WTC11 (cell line): ENCODE measurements around the gene PSD4.

Experiments used
- CREB1 ChIP-seq: sonication (generic); formaldehyde crosslinking; IDR thresholded peaks from 2 replicates; pipeline ENCODE4 v1.8.0; 2023; ENCODE audit warnings: mild to moderate bottlenecking, missing genetic modification reagents
- TEAD4 ChIP-seq: sonication (generic); formaldehyde crosslinking; IDR thresholded peaks from 2 replicates; pipeline ENCODE4 v1.8.0; 2022; ENCODE audit warnings: mild to moderate bottlenecking, missing genetic modification reagents
- USF1 ChIP-seq: sonication (generic); formaldehyde crosslinking; IDR thresholded peaks from 2 replicates; pipeline ENCODE4 v1.8.0; 2022; ENCODE audit warnings: mild to moderate bottlenecking, missing genetic modification reagents
- TF ChIP-seq, protein P1 (sequence below): fragments of 200-600 bp; IDR thresholded peaks from 2 replicates; pipeline ENCODE4 v1.8.0; 2022; ENCODE audit warnings: antibody characterized with exemption

- TF ChIP-seq, protein P1, sequence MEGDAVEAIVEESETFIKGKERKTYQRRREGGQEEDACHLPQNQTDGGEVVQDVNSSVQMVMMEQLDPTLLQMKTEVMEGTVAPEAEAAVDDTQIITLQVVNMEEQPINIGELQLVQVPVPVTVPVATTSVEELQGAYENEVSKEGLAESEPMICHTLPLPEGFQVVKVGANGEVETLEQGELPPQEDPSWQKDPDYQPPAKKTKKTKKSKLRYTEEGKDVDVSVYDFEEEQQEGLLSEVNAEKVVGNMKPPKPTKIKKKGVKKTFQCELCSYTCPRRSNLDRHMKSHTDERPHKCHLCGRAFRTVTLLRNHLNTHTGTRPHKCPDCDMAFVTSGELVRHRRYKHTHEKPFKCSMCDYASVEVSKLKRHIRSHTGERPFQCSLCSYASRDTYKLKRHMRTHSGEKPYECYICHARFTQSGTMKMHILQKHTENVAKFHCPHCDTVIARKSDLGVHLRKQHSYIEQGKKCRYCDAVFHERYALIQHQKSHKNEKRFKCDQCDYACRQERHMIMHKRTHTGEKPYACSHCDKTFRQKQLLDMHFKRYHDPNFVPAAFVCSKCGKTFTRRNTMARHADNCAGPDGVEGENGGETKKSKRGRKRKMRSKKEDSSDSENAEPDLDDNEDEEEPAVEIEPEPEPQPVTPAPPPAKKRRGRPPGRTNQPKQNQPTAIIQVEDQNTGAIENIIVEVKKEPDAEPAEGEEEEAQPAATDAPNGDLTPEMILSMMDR = no peak
- TF ChIP-seq TEAD4 (CRISPR knock-in tag) (no peak), USF1 (CRISPR knock-in tag) (no peak), CREB1 (no peak)
These were observed 77.3 kb downstream of the PSD4 start for GRCh38 chr2:113251118-113251517.
